T1000 (cell line): ENCODE results near the gene TCAP.
A peak's percentile ranks its signal among the peaks of the same experiment; 100 is the strongest.

ENCODE experiments used
- DNase-seq: peaks from one replicate; lab custom pipeline; 2025; ENCODE audit warnings: mixed read lengths; lab: John Stamatoyannopoulos, UW

Gene TCAP

GRCh38 chr17:39651923-39652586 is 13.1 kb upstream of the TCAP start:
- DNase-seq = no peak

DNA sequence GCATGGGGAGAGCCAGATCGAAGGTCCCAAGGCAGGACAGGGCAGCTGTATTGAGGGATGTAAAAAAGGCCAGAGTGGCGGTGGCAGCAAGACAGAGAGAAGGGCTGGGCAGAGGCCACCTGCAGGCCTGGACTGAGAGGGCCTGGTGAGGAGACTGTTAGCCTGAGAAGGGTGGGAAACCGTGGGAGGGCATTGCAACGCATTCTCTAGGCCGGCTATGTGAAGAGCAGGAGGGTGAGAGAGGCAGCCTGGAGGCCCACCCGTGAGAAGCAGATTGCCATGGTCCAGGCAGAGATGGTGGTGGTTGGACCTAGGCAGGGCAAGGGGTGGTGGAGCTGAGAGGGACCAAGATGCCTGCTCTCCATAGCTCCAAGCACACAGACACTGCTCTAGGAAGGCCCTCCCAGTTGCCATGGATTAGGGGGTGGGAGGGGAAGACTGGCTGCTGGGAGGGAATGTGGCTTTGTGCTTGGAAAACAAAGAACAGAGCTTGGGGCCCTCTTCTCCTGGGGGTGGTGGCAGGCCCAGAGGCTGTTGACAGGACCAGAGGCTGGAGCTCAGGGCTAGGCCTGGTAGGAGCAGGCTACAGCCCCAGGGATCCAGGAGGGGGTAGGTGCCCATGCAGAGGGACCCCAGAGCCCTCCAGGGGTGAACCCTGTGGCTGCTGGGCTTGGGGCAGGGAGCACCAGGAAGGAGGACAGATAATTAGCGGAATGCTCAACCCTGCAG is 12.4 kb upstream of the TCAP start:
- DNase-seq = no peak

GRCh38 chr17:39653316-39653661 is 11.9 kb upstream of the TCAP start:
- DNase-seq = no peak

DNA sequence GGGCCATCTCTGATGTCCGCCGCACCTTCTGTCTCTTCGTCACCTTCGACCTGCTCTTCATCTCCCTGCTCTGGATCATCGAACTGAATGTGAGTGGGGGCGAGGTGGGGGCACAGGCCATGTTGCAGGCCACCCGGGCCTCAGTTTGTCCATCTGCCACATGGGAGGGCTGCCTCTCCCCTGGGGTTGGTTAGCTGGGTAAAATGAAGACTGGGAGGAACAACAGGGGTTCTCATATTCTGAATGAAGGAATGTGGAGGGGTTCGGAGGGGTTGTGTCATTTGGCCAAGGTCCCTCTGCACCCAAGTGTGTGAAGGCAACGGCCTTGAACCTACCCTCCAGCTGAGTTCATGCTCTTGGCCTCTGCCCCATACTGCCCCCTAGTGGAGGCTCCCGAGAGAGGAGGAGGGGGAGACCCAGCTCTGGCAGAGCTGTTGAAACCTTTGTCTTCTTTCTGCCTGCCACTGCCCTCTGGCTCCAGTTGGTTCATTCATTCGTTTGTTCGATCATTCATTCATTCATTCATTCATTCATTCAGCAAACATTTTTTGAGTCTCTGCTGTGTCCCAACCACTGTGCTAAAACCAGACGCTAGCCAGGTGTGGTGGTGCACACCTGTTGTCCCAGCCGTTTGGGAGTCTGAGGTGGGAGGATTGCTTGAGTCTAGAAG is 11.4 kb upstream of the TCAP start:
- peak; percentile 9 for DNase-seq

DNA sequence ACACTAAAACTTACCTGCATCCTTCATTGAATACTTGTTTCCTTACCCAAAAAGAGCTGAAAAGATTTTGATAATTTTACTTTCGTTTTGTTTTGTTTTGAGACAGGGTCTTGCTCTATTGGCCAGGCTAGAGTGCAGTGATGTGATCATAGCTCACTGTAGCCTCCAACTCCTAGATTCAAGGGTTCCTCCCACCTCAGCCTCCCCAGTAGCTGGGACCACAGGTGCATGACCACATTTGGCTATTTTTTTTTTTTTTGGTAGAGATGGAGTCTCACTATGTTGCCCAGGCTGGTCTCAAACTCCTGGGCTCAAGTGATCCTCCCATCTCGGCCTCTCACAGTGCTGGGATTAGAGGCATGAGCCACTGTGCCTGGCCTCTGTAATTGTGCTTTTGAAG is 10.0 kb upstream of the TCAP start:
- no peak for DNase-seq

DNA sequence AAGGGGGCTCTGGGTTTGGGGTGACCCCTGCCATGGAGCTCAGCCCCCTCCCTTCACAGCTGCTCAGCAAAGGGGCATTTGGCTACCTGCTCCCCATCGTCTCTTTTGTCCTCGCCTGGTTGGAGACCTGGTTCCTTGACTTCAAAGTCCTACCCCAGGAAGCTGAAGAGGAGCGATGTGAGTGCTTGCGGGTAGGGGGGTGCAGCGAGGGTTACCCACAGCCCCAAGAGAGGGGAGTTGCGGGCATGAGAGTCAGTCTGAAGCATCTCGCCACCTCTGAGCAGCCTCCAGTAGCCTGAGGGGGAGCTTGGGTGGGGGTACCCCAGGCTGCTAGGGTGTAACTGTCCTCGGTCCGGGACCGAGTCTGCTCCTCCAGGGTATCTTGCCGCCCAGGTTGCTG is 6.8 kb upstream of the TCAP start:
- no peak for DNase-seq

DNA sequence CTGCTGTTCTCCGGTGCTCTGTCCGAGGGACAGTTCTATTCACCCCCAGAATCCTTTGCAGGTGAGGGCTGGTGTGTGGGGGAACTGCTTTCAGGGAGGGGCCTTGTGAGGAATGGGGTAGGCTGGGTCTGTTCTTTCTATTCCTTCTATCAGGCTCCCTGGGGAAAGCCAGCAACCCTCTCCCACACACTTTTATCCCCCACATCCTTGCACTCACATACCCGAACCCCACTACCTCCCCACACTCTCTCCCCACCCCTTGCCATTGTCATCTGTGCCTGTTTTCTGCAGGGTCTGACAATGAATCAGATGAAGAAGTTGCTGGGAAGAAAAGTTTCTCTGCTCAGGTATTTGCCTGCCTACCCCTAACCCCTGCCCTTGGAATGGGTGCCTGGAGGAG is 6.4 kb upstream of the TCAP start:
- DNase-seq = no peak

- no peak for DNase-seq
Measured at GRCh38 chr17:39659279-39660010, 5.7 kb upstream of the TCAP start.

DNA sequence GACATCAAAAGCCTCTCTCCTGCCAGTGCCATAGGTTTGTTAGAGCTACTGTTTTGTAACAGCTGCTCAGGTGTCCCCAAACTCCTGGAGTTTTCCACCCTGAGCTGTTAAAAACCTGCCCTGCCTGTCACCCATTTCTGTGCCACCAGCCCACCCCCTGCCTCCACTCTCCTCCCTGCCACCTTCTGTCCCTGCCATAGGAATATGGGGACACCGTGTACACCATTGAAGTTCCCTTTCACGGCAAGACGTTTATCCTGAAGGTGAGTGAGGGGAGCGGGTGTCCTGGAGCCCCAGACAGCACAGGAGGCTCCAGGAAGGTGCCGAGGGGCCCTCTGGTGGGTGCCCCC is 5.2 kb upstream of the TCAP start:
- no peak for DNase-seq

- DNase-seq = no peak
Measured at GRCh38 chr17:39660397-39661385, 4.5 kb upstream of the TCAP start.

DNA sequence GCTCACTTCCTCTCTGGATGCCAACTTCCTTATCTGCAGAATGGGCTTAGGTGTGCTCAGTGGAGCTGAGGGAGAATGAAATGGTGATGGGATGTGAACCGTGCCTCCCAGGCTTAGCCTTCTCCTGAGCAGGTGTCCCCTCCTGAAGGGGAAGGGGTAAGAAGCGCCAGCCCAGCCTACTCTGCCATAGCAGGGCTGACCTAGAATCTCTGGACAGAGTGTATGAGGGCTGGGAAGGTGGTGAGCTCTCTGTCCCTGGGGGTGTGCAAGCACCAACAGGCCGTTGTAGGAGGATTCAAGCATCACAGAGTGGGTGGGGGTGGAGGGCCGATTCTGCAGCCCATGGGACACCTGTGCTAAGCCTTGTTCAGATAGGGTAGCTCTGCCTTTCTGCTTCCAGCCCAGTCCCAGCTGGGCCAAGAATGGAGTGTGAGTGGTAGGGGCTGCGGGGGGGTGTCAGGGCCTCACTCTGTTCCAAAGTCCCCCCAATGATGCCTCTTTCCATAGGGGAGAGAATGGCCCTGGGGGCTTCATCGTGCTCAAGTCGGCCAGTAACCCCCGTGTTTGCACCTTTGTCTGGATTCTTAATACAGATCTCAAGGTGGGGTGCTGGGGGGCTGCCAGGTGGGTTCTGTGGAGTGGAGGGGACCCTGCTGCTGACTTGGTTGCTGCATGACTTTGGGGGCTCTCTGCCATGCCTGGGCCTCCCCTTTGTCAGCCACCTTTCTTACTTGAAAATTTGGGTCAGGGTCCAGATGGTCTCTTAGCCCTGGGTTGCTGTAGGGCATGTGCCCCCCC is 3.2 kb upstream of the TCAP start:
- no peak for DNase-seq

- DNase-seq = no peak
Measured at GRCh38 chr17:39662551-39663339, 2.4 kb upstream of the TCAP start.

DNA sequence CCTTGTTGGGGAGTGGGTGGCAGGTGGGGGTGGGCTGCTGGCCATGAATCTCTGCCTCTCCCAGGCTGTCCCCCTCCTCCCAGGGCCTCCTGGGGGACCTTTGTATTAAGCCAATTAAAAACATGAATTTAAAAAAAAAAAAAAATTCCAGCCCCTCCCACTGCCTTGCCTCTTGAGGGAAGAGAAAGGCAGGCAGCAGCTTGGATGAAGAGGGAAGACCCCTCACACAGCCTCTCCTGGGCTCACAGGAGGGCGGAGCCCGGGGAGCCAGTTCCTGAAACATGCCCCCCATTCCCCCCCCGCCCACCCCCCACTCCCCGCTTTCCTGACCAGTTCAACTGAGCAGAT is 1.8 kb upstream of the TCAP start:
- DNase-seq = no peak

GRCh38 chr17:39663688-39664580 is 1.2 kb upstream of the TCAP start:
- DNase-seq = no peak

DNA sequence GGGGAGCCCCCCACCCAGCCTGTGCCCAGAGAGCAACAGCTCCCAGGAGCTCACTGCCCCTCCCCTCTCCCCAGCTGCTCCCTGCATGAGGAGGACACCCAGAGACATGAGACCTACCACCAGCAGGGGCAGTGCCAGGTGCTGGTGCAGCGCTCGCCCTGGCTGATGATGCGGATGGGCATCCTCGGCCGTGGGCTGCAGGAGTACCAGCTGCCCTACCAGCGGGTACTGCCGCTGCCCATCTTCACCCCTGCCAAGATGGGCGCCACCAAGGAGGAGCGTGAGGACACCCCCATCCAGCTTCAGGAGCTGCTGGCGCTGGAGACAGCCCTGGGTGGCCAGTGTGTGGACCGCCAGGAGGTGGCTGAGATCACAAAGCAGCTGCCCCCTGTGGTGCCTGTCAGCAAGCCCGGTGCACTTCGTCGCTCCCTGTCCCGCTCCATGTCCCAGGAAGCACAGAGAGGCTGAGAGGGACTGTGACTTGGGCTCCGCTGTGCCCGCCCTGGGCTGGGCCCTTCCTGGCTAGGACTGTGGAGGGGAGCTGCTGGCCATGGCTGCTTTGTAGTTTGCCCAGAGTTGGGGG is 584 bp downstream of the TCAP start:
- DNase-seq = no peak

GRCh38 chr17:39666231-39666600 is 1.1 kb downstream of the TCAP start:
- no peak for DNase-seq

- DNase-seq = no peak
Measured at GRCh38 chr17:39666601-39667261, 1.6 kb downstream of the TCAP start.

DNA sequence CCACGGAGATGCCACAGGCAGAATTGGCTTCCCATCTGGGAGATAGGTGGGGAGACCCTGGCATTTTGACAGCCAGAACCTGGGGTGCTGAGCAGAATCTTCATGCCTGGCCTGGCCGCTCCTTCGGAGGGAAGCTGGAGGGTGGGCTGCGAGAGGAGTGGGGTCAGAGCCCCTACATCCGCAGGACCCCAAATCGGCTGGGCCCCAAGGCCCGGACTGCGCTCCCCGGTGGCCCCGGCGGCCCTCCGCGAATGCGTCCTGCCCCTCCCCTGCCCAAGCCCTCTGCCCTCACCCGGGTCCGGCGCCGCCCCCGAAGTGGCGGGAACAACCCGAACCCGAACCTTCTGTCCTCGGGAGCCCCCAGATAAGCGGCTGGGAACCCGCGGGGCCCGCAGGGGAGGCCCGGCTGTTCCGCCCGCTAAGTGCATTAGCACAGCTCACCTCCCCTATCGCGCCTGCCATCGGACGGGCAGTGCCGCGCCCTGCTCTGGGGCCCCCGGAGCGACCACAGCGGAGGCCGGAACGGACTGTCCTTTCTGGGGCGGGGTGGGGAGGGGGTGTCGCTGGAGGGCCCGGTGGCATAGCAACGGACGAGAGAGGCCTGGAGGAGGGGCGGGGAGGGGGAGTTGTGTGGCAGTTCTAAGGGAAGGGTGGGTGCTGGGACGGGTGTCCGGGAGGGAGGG is 2.3 kb downstream of the TCAP start:
- DNase-seq = no peak
